NCI-H2227 (cell line): ENCODE results near the gene AIF1.

Source experiments
- DNase-seq: peaks from one replicate; lab custom pipeline; 2025; ENCODE audit not compliant: unreplicated experiment; lab: John Stamatoyannopoulos, UW

AIF1 gene

DNA sequence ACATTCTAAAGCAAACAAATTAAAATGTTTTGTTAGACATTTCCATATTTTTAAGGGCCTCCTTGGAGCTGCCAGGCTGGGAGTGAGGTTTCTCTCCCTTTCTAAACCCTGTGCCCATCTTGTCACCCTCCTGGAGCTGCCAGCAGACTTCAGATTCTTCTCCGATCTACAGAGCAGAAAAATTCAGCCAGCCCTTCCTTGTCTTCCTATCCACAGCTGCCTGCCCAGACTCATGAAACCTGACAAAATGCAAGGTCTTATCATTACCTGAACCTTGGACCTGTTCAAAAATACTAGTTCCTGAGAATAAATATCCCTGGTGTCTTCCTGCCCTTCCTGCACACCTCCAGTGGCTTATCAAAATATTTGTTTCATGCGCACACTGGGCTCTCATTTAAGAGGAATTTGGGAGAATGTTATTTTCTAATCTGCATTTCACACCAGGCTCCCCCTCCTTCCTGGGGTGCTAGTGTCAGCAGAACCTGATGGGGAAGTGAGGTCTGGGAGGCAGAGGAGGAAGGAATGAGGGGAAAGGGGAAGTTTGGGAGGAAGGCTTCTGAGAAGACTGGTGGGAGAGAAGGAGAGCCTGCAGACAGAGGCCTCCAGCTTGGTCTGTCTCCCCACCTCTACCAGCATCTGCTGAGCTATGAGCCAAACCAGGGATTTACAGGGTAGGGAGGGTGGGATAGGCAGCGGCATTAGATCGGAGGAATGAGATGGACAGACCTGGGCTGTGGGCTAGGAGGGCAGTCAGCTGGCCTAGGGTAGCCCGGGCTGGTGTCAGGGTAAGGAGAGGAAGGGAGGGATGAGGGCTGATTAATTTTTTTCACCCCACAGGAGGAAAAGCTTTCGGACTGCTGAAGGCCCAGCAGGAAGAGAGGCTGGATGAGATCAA, at the start of gene AIF1:
Gene AIF1, plus strand, starts transcription at position 551 of the 895 bp plus-strand sequence. Its CDS starts 96 bp downstream, at position 647.
- no peak for DNase-seq

DNA sequence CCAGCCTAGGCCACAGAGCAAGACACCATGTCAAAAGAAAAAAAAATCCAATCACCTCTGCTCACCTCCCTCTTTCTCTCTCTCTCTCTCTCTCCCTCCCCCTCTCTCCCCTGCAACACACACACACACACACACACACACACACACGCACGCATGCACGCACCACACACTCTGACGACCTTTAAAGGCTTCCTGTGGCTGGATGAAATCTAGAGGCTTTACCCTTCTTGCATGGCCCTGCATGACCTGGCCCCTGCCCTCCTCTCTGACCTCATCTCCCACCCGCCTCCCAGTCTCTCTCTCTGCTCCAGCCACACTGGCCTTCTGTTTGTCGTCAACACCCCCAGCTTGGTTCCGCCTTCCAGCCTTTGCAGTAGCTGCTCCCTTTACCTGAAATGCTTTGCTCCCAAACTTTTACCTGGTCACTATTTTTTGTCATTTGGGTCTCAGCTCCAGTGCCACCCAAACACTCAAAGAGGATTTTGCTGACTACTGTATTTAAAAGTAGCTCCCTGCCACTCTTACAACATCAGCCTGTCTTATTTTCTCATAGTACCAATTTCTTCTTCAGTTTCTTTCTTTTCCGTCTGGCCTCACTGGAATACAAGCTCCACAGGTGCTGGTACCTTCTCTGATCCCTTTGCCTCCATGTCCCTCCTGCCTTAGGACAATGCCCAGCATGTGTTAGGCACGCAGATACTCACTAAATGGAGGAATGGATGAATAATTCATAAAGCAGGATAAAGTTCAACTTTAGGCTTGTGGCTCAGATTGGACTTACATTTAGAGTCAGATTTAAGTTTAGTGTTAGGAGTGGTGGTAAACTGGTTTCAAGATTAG, 47.3 kb upstream of the AIF1 start:
- DNase-seq: no peak

DNA sequence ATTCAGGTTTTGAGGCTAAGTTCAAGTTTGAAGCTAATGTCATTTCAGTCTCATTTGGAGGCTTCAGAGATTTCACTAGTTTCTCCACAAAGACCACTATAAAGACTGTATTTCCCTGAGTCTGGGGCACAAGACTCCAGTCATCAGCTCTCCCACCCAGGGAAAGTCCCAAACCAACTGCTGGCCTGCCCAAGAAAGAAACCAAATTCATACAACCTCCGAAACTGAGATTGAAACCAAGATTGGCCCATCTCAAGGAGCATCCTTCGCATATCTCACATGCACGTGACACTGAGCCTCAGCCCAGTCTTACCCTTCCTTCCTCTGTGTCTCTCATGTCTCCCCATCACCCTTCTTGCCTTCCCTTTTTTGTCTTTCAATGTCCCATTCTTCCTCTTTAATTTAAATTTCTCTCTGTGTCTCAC, 46.5 kb upstream of the AIF1 start:
- no peak for DNase-seq

DNA sequence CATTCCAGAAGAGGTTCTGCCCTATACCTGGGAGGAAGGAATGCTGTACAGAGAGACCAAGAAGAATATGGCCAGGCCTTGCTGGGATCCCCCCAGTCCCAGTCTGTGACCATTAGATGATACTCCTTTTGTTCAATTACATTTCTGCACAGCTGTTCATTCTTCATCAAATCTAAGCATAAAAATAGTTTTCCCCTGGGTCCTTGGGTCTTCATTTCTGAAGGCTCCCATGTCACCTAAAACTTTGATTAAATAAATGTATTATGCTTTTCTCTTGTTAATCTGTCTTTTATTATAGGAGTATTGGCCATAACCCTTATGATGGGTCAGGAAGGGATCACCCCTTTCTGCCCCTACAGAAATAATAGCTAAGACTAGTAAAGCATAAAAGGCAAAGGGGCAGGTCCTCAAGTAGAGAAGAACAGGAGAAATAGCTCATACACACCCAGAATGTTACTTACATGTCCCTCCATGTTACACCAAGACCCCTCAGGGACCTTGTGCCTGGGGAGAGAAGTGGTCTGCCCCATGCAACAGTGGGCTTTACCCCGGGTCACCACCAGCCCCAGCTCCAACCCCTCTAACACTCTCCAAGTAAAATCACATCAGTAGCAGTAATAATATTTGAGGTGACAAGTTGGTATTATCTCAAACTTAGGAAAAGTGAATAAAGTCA, 45.0 kb upstream of the AIF1 start:
- DNase-seq: no peak

- DNase-seq: no peak
Measured at GRCh38 chr6:31572041-31572911, 42.8 kb upstream of the AIF1 start, which contains the start of gene LTA. TSS of gene LTA (plus strand) at chr6:31572289. CDS start at chr6:31572743, 454 bp downstream.

- no peak for DNase-seq
Measured at GRCh38 chr6:31573239-31574105, 41.6 kb upstream of the AIF1 start.

DNA sequence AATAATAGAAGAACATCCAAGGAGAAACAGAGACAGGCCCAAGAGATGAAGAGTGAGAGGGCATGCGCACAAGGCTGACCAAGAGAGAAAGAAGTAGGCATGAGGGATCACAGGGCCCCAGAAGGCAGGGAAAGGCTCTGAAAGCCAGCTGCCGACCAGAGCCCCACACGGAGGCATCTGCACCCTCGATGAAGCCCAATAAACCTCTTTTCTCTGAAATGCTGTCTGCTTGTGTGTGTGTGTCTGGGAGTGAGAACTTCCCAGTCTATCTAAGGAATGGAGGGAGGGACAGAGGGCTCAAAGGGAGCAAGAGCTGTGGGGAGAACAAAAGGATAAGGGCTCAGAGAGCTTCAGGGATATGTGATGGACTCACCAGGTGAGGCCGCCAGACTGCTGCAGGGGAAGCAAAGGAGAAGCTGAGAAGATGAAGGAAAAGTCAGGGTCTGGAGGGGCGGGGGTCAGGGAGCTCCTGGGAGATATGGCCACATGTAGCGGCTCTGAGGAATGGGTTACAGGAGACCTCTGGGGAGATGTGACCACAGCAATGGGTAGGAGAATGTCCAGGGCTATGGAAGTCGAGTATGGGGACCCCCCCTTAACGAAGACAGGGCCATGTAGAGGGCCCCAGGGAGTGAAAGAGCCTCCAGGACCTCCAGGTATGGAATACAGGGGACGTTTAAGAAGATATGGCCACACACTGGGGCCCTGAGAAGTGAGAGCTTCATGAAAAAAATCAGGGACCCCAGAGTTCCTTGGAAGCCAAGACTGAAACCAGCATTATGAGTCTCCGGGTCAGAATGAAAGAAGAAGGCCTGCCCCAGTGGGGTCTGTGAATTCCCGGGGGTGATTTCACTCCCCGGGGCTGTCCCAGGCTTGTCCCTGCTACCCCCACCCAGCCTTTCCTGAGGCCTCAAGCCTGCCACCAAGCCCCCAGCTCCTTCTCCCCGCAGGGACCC, 40.6 kb upstream of the AIF1 start:
- no peak for DNase-seq

DNA sequence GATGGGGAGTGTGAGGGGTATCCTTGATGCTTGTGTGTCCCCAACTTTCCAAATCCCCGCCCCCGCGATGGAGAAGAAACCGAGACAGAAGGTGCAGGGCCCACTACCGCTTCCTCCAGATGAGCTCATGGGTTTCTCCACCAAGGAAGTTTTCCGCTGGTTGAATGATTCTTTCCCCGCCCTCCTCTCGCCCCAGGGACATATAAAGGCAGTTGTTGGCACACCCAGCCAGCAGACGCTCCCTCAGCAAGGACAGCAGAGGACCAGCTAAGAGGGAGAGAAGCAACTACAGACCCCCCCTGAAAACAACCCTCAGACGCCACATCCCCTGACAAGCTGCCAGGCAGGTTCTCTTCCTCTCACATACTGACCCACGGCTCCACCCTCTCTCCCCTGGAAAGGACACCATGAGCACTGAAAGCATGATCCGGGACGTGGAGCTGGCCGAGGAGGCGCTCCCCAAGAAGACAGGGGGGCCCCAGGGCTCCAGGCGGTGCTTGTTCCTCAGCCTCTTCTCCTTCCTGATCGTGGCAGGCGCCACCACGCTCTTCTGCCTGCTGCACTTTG, 39.6 kb upstream of the AIF1 start, which contains the start of gene TNF:
Gene TNF, plus strand, starts transcription at position 231 of the 567 bp plus-strand sequence. Its CDS starts 177 bp downstream, at position 408.
- DNase-seq: no peak

GRCh38 chr6:31575952-31576685, 38.9 kb upstream of the AIF1 start:
- DNase-seq: no peak

- DNase-seq: no peak
Measured at GRCh38 chr6:31576897-31577578, 38.0 kb upstream of the AIF1 start.

- DNase-seq: no peak
Measured at GRCh38 chr6:31577579-31577966, 37.5 kb upstream of the AIF1 start.

- no peak for DNase-seq
Measured at GRCh38 chr6:31578184-31579118, 36.6 kb upstream of the AIF1 start.

DNA sequence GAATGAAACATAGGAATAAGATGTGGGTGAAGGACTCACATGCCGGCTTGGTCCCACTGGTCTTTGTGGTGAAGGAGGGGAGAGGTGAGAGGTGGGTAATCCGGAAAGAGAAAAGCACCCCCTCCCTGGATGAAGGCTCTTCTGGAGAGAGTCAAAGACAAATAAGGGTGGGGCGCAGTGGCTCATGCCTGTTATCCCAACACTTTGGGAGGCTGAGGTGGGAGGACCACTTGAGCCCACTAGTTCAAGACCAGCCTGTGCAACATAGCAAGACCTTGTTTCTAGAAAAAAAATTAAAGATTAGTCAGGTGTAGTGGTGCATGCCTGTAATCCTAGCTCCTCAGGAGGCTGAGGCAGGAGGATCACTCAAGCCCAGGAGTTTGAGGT, 35.9 kb upstream of the AIF1 start:
- no peak for DNase-seq

DNA sequence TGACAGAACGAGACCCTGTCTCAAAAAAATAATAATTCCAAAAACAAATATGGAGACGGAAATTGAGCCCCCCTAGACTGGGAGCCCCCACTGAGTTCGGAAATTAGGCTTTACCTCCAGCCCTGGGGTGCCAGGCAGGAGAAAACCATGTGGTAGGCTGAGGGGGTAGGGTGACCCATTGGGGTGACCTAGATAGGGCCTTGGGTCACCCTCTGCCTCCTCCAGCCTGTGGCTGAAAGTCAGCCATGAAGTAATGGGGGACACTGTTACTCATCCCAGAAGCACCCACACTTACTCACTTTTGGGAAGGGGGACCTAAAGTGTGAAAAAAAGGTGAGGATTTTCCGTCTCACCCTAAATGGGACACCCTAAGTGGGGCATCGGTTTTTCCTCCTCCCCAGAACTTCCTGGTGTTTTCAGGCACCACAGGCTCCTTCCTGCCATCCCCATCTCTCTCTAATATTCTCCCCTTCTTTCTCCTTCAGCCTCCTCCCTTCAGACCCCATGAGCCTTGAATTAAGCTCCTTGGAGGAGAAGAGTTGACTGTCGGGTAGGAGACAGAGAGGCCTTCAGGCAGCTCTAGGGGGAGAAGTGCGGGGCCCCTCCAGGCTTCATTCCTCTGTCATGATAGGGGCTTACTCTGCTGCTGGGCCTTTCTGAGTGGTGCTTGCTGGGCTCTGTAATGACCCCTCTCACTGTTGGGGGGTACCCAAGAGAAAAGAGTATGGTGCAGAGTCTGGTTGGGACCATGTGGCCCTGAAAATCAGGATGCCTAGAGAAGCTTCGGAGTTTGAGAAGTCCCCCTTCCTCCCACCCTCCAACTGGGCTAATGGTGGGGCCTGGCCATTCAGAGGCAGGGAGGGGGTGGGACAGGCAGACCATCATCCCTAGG, 35.2 kb upstream of the AIF1 start:
- no peak for DNase-seq

DNA sequence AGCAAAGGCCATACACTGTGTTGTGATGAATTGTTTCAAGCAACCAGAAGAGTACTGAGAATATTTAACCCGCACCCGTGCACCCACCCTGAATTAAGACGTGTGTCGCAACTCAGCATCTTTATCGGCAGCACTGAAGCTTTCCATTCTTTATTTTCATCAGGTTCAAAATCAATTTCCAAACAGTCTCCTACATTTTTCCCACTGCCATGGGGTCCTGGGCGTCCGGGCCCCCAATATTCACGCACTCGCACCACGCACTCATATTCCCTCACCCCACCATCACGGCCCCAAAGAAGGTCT, 34.6 kb upstream of the AIF1 start:
- no peak for DNase-seq
